ENCODE results near the gene LNPEP.

GRCh38 chr5:96946381-96946780, 10.5 kb downstream of the LNPEP start:
- TF ChIP-seq POLR2A (IDR thresholded peaks at IDR 0.05) (no peak), CTCF (IDR thresholded peaks at IDR 0.05) (no peak), POLR2AphosphoS5 (IDR thresholded peaks at IDR 0.05) (no peak), EP300 (IDR thresholded peaks at IDR 0.05; ENCODE audit: low read depth) (no peak)
